IMR-90 (cell line): ENCODE results near the gene CLMP. TPM values are rescaled to one million over a fixed set of nuclear protein-coding genes. Genes with fewer than 3 reads are reported as not detected.

ENCODE experiments used
- ATAC-seq: fragments of 200-7000 bp; cut with Tn5 transposase; 2 replicates; pipeline ENCODE4 v1.9.1; 2020; ENCODE audit warnings: low read depth, mild to moderate bottlenecking, moderate library complexity
- BruUV-seq: library from RNA; stranded (reverse); fragments of 400-500 nt; replicated peaks from 2 replicates; lab custom pipeline; 2021; lab: Mats Ljungman, UMichigan
- CTCF ChIA-PET: fragments of 300-600 bp; formaldehyde crosslinking; extraction: SDS; loops from one replicate; lab custom pipeline; 2021; ENCODE audit warnings: antibody characterized with exemption; lab: Yijun Ruan, JAX
- POLR2A ChIA-PET: fragments of 300-600 bp; sonication (Branson Sonifier 250); formaldehyde crosslinking; loops from one replicate; lab custom pipeline; 2022; ENCODE audit warnings: antibody characterized with exemption; ENCODE audit not compliant: unreplicated experiment; lab: Charles Lee
- DNase-seq: peaks from one replicate; pipeline ENCODE4 v3.0.0; 2013
- H2AFZ ChIP-seq: replicated peaks from 2 replicates; pipeline ENCODE3; 2013; ENCODE audit warnings: low read length, mild to moderate bottlenecking; ENCODE audit not compliant: poor library complexity
- H2AK5ac ChIP-seq: 2 replicates; pipeline ENCODE4 v1.6.1; 2013; ENCODE audit warnings: low read depth, low read length, inconsistent platforms
- H2AK9ac ChIP-seq: replicated peaks from 2 replicates; pipeline ENCODE3; 2013; ENCODE audit warnings: mild to moderate bottlenecking, low read depth, low read length, moderate library complexity; ENCODE audit not compliant: poor library complexity
- H2BK120ac ChIP-seq: 2 replicates; pipeline ENCODE4 v1.6.1; 2013; ENCODE audit warnings: low read depth, low read length, inconsistent platforms
- H2BK15ac ChIP-seq: 3 replicates; pipeline ENCODE4 v1.6.1; 2013; ENCODE audit warnings: low read depth, low read length, inconsistent platforms
- H2BK20ac ChIP-seq: 2 replicates; pipeline ENCODE4 v1.6.1; 2013; ENCODE audit warnings: low read depth, mild to moderate bottlenecking, inconsistent platforms, low read length, moderate library complexity
- H2BK5ac ChIP-seq: 2 replicates; pipeline ENCODE4 v1.6.1; 2013; ENCODE audit warnings: mild to moderate bottlenecking, low read depth, low read length, inconsistent platforms; ENCODE audit not compliant: poor library complexity, severe bottlenecking
- H3K14ac ChIP-seq: replicated peaks from 2 replicates; pipeline ENCODE4 v1.6.1; 2013; ENCODE audit warnings: low read depth, low read length, inconsistent platforms
- H3K18ac ChIP-seq: 2 replicates; pipeline ENCODE4 v1.6.1; 2013; ENCODE audit warnings: low read depth, low read length, control low read depth
- H3K23ac ChIP-seq: 2 replicates; pipeline ENCODE4 v1.6.1; 2013; ENCODE audit warnings: low read depth, low read length, inconsistent platforms
- H3K27ac ChIP-seq: 2 replicates; pipeline ENCODE4 v1.5.1; 2013; ENCODE audit warnings: mild to moderate bottlenecking, control low read depth, low read length; ENCODE audit not compliant: insufficient read depth
- H3K27me3 ChIP-seq: 2 replicates; pipeline ENCODE4 v1.6.1; 2013; ENCODE audit warnings: low read length; ENCODE audit not compliant: control insufficient read depth, insufficient read depth
- H3K36me3 ChIP-seq: 2 replicates; pipeline ENCODE4 v1.6.1; 2013; ENCODE audit warnings: low read length, mixed read lengths; ENCODE audit not compliant: control insufficient read depth, insufficient read depth
- H3K4ac ChIP-seq: 2 replicates; pipeline ENCODE4 v1.6.1; 2013; ENCODE audit warnings: low read depth, low read length, inconsistent platforms
- H3K4me1 ChIP-seq: 2 replicates; pipeline ENCODE4 v1.6.1; 2013; ENCODE audit warnings: low read length, mixed read lengths; ENCODE audit not compliant: control insufficient read depth, insufficient read depth
- H3K4me2 ChIP-seq: 2 replicates; pipeline ENCODE4 v1.6.1; 2013; ENCODE audit warnings: low read depth, mild to moderate bottlenecking, control low read depth, low read length, moderate library complexity
- H3K4me3 ChIP-seq: 2 replicates; pipeline ENCODE4 v1.5.1; 2013; ENCODE audit warnings: low read depth, mild to moderate bottlenecking, control low read depth, low read length, moderate library complexity; ENCODE audit not compliant: insufficient read depth
- H3K56ac ChIP-seq: 2 replicates; pipeline ENCODE4 v1.6.1; 2013; ENCODE audit warnings: low read length, inconsistent platforms; ENCODE audit not compliant: insufficient read depth; ENCODE audit errors: extremely low read depth
- H3K79me1 ChIP-seq, 2 experiments: 2 replicates each; pipeline ENCODE4 v1.6.1; 2013; ENCODE audit warnings: low read length in 2 of 2, inconsistent platforms in 1 of 2, low read depth in 1 of 2
- H3K9ac ChIP-seq: 2 replicates; pipeline ENCODE4 v1.6.1; 2013; ENCODE audit warnings: low read depth, low read length, control low read depth
- H3K9me1 ChIP-seq: 2 replicates; pipeline ENCODE4 v1.6.1; 2013; ENCODE audit warnings: low read length, inconsistent platforms; ENCODE audit not compliant: insufficient read depth
- H3K9me3 ChIP-seq: 2 replicates; pipeline ENCODE4 v1.6.1; 2013; ENCODE audit warnings: low read length; ENCODE audit not compliant: control insufficient read depth, insufficient read depth
- H4K20me1 ChIP-seq: 2 replicates; pipeline ENCODE4 v1.6.1; 2013; ENCODE audit warnings: low read length, inconsistent platforms; ENCODE audit not compliant: insufficient read depth
- H4K5ac ChIP-seq: 2 replicates; pipeline ENCODE4 v1.6.1; 2013; ENCODE audit warnings: mild to moderate bottlenecking, low read depth, low read length, control low read depth
- H4K8ac ChIP-seq, 2 experiments: 2 replicates each; pipeline ENCODE4 v1.6.1; 2013; ENCODE audit warnings: low read depth in 2 of 2, low read length in 2 of 2, control low read depth in 1 of 2, inconsistent platforms in 1 of 2
- H4K91ac ChIP-seq: 2 replicates; pipeline ENCODE4 v1.6.1; 2013; ENCODE audit warnings: low read depth, low read length, inconsistent platforms; ENCODE audit not compliant: insufficient read depth
- BHLHE40 ChIP-seq: fragments of 150-350 bp; IDR thresholded peaks from 2 replicates; pipeline ENCODE4 v1.6.1; 2016; ENCODE audit warnings: mild to moderate bottlenecking, low read depth, low read length
- CEBPB ChIP-seq: IDR thresholded peaks from 2 replicates; pipeline ENCODE4 v1.6.1; 2012; ENCODE audit warnings: low read depth, low read length, improper control_type of control experiment
- CHD1 ChIP-seq: IDR thresholded peaks from 2 replicates; pipeline ENCODE4 v1.6.1; 2012; ENCODE audit warnings: low read depth, low read length, improper control_type of control experiment
- CTCF ChIP-seq: conservative IDR thresholded peaks from 2 replicates; pipeline ENCODE4 v1.5.1; 2012; ENCODE audit warnings: mild to moderate bottlenecking, low read depth, low read length, improper control_type of control experiment
- ELK1 ChIP-seq: fragments of 150-350 bp; IDR thresholded peaks from 2 replicates; pipeline ENCODE4 v1.6.1; 2016; ENCODE audit warnings: low read depth, mild to moderate bottlenecking, low read length, moderate library complexity, borderline replicate concordance
- FOS ChIP-seq: fragments of 150-350 bp; IDR thresholded peaks from 2 replicates; pipeline ENCODE4 v1.6.1; 2016; ENCODE audit warnings: low read depth, low read length
- MAFK ChIP-seq: IDR thresholded peaks from 2 replicates; pipeline ENCODE4 v1.6.1; 2012; ENCODE audit warnings: low read depth, low read length, improper control_type of control experiment
- MAZ ChIP-seq: IDR thresholded peaks from 2 replicates; pipeline ENCODE4 v1.6.1; 2012; ENCODE audit warnings: low read depth, mild to moderate bottlenecking, low read length, improper control_type of control experiment, moderate library complexity, borderline replicate concordance
- MXI1 ChIP-seq: IDR thresholded peaks from 2 replicates; pipeline ENCODE4 v1.6.1; 2012; ENCODE audit warnings: low read depth, mild to moderate bottlenecking, low read length, moderate library complexity, borderline replicate concordance
- NFE2L2 ChIP-seq: fragments of 150-350 bp; IDR thresholded peaks from 2 replicates; pipeline ENCODE4 v1.6.1; 2016; ENCODE audit warnings: low read depth, mild to moderate bottlenecking, low read length
- POLR2A ChIP-seq: IDR thresholded peaks from 2 replicates; pipeline ENCODE4 v1.6.1; 2012; ENCODE audit warnings: mild to moderate bottlenecking, low read depth, low read length
- RAD21 ChIP-seq: IDR thresholded peaks from 2 replicates; pipeline ENCODE4 v1.6.1; 2012; ENCODE audit warnings: low read length, improper control_type of control experiment
- RCOR1 ChIP-seq: IDR thresholded peaks from 2 replicates; pipeline ENCODE4 v1.6.1; 2012; ENCODE audit warnings: mild to moderate bottlenecking, low read length, improper control_type of control experiment; ENCODE audit not compliant: insufficient replicate concordance
- RFX5 ChIP-seq: IDR thresholded peaks from 2 replicates; pipeline ENCODE4 v1.8.0; 2012; ENCODE audit warnings: low read depth, mild to moderate bottlenecking, low read length, moderate library complexity
- SMC3 ChIP-seq: fragments of 150-350 bp; IDR thresholded peaks from 2 replicates; pipeline ENCODE4 v1.6.1; 2016; ENCODE audit warnings: low read depth, mild to moderate bottlenecking, antibody characterized with exemption, low read length, moderate library complexity
- USF2 ChIP-seq: fragments of 150-350 bp; IDR thresholded peaks from 2 replicates; pipeline ENCODE4 v1.6.1; 2017; ENCODE audit warnings: mild to moderate bottlenecking, antibody characterized with exemption, low read length, low read depth
- WGBS, 2 experiments: methylation state at CpG; one replicate each; pipeline versions ENCODE4 v1.1.5 to v1.1.7; 2013; ENCODE audit warnings: missing lambda C conversion rate in 2 of 2; ENCODE audit not compliant: insufficient read length in 1 of 2; ENCODE audit errors: extremely low coverage in 2 of 2; 5-methylcytosine and 5-hydroxymethylcytosine counted together
- dilution Hi-C: fragments of 300-500 bp; cut with HindIII; formaldehyde crosslinking; loops from one replicate; pipeline ENCODE4 v1.14.3; 2018; ENCODE audit warnings: low sequenced_read_pairs; ENCODE audit not compliant: unreplicated experiment
- in situ Hi-C: fragments of 300-500 bp; cut with MboI; formaldehyde crosslinking; loops from 3 replicates; pipeline ENCODE4 v1.14.3; 2019; ENCODE audit warnings: low sequenced_read_pairs, inconsistent platforms, mixed read lengths
- intact Hi-C: fragments of 100-400 bp; cut with micrococcal nuclease; formaldehyde crosslinking; loops from 2 replicates; pipeline ENCODE4 v1.10.0; 2022
- polyA plus RNA-seq, 3 experiments: library from polyadenylated mRNA; depleted of rRNA; stranded (reverse); fragments of >200 nt; gene quantifications; 2 replicates each; pipeline ENCODE4 v1.2.3, GENCODE V29; 2012; ENCODE audit warnings: low replicate concordance in 1 of 3
- total RNA-seq: library from RNA; depleted of rRNA; stranded (reverse); fragments of >200 nt; gene quantifications from 2 replicates; pipeline ENCODE4 v1.2.3, GENCODE V29; 2012

Gene CLMP
- total and polyA plus RNA-seq, 2 of the 4 experiments (the other 2 are of a cell fraction): 54.7 to 95.7 TPM

- Histone ChIP-seq H4K91ac (no peak overlapping the region), H2AK5ac (no peak overlapping the region), H3K9ac (no peak overlapping the region), H2AFZ (no peak overlapping the region), H3K27ac (no peak overlapping the region), H4K5ac (no peak overlapping the region), H3K4ac (no peak overlapping the region), H3K56ac (no peak overlapping the region), H2BK5ac (no peak overlapping the region), H2BK120ac (no peak overlapping the region), H2AK9ac (no peak overlapping the region), H4K8ac (peak overlapping the region in 1 of 2 experiments; percentile 79; a peak in 1 of 4 replicates), H3K36me3 (peaks cover 23% of the 10 kb centered on the region), H3K18ac (no peak overlapping the region), H2BK20ac (no peak overlapping the region), H3K9me3 (no peaks in the 10 kb centered on the region), H3K79me1 (peaks cover 11 to 74% of the 10 kb centered on the region in 2 experiments), H2BK15ac (no peak overlapping the region), H3K27me3 (no peaks in the 10 kb centered on the region), H3K4me3 (no peak overlapping the region), H3K9me1 (peaks cover 23% of the 10 kb centered on the region), H3K4me1 (peaks cover 32% of the 10 kb centered on the region), H3K23ac (peak overlapping the region; percentile 29; the same call in 1 of the 2 replicates), H4K20me1 (peaks cover 16% of the 10 kb centered on the region), H3K14ac (no peak overlapping the region), H3K4me2 (peak overlapping the region; percentile 11; the same call in 1 of the 2 replicates)
- no TSS peak for BruUV-seq
- dilution Hi-C loops: no loop called here
- intact Hi-C loops: loop anchor here (5.0 kb wide), 1 partner anchor 80 kb away; no protein-coding TSS in a partner anchor
- DNase-seq: no peak
- no peak for ATAC-seq
- CTCF ChIA-PET: interaction anchor here (1.0 to 1.7 kb wide), 3 partner anchors 25 to 70 kb away, joined by 3 to 5 read pairs (median 3); no protein-coding TSS in a partner anchor
- no peak for TF ChIP-seq USF2
- TF ChIP-seq ELK1: no peak
- no peak for TF ChIP-seq RCOR1
- no peak for TF ChIP-seq POLR2A
- TF ChIP-seq MAZ: no peak
- TF ChIP-seq NFE2L2: no peak
- no peak for TF ChIP-seq CHD1
- TF ChIP-seq RAD21: no peak
- no peak for TF ChIP-seq BHLHE40
- TF ChIP-seq CEBPB: no peak
- no peak for TF ChIP-seq RFX5
- TF ChIP-seq MXI1: no peak
- no peak for TF ChIP-seq CTCF
- no peak for TF ChIP-seq FOS
- TF ChIP-seq MAFK: no peak
- TF ChIP-seq SMC3: no peak
- in situ Hi-C loops: loop anchor here (25.0 kb wide), 2 partner anchors 505 to 1005 kb away; no protein-coding TSS in a partner anchor
- WGBS, 2 experiments: no CpG with 5 or more reads among the region's 2 CpGs
- POLR2A ChIA-PET: interaction anchor here (1.2 kb wide), 1 partner anchor 19 kb away, joined by 3 read pairs; no protein-coding TSS in a partner anchor
Measured at GRCh38 chr11:123191939-123192338, 3.1 kb downstream of the CLMP start.
